ENCODE results near the gene LAD1. TPM values are rescaled to one million over a fixed set of nuclear protein-coding genes. Genes with fewer than 3 reads are reported as not detected.

The LAD1 gene
- total and polyA plus RNA-seq, 2 of the 13 experiments (the other 11 are each of a cell fraction or from before 2014, with no cell fraction given) = 10.8 to 65.6 TPM

DNA sequence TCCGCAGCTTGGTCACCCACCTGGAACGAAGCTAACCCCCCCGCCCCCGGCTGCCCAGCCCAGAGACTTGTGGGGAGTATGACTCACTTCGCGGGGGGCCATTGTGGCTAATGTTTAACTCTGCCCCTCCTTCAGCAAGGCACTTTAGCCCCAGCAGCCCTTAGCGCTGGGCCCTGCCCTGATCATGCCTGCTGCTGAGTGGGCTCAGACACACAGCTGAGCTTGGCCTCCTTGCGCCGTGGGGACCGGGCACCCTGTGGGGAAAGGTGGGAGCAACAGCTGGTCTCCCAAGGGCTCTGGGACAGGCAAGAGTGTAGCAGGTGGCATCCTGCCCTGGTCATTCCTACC lies 6.3 kb upstream of the LAD1 start (continued):
- TF ChIP-seq, protein P1, sequence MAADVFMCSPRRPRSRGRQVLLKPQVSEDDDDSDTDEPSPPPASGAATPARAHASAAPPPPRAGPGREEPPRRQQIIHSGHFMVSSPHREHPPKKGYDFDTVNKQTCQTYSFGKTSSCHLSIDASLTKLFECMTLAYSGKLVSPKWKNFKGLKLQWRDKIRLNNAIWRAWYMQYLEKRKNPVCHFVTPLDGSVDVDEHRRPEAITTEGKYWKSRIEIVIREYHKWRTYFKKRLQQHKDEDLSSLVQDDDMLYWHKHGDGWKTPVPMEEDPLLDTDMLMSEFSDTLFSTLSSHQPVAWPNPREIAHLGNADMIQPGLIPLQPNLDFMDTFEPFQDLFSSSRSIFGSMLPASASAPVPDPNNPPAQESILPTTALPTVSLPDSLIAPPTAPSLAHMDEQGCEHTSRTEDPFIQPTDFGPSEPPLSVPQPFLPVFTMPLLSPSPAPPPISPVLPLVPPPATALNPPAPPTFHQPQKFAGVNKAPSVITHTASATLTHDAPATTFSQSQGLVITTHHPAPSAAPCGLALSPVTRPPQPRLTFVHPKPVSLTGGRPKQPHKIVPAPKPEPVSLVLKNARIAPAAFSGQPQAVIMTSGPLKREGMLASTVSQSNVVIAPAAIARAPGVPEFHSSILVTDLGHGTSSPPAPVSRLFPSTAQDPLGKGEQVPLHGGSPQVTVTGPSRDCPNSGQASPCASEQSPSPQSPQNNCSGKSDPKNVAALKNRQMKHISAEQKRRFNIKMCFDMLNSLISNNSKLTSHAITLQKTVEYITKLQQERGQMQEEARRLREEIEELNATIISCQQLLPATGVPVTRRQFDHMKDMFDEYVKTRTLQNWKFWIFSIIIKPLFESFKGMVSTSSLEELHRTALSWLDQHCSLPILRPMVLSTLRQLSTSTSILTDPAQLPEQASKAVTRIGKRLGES (CRISPR knock-in tag; IDR thresholded peaks at IDR 0.05; ENCODE audit: borderline replicate concordance) = no peak
- 0 out of 2 replicates have a peak, but pooled peaks have one; percentile 37 for TF ChIP-seq NCOA2 (CRISPR knock-in tag; IDR thresholded peaks at IDR 0.05)
- no peak for TF ChIP-seq DNMT3B (CRISPR knock-in tag; conservative IDR thresholded peaks at IDR 0.05)
- TF ChIP-seq ZNF354B (CRISPR knock-in tag; IDR thresholded peaks at IDR 0.05) = no peak
- TF ChIP-seq CC2D1A (CRISPR knock-in tag; IDR thresholded peaks at IDR 0.05) = no peak
- TF ChIP-seq, protein P2, sequence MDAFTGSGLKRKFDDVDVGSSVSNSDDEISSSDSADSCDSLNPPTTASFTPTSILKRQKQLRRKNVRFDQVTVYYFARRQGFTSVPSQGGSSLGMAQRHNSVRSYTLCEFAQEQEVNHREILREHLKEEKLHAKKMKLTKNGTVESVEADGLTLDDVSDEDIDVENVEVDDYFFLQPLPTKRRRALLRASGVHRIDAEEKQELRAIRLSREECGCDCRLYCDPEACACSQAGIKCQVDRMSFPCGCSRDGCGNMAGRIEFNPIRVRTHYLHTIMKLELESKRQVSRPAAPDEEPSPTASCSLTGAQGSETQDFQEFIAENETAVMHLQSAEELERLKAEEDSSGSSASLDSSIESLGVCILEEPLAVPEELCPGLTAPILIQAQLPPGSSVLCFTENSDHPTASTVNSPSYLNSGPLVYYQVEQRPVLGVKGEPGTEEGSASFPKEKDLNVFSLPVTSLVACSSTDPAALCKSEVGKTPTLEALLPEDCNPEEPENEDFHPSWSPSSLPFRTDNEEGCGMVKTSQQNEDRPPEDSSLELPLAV (CRISPR knock-in tag; conservative IDR thresholded peaks at IDR 0.05; ENCODE audit: low read depth) = no peak
- no peak for TF ChIP-seq SMARCC2 (IDR thresholded peaks at IDR 0.05)
- TF ChIP-seq, protein P3, sequence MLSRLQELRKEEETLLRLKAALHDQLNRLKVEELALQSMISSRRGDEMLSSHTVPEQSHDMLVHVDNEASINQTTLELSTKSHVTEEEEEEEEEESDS (CRISPR knock-in tag; IDR thresholded peaks at IDR 0.05; ENCODE audit: borderline replicate concordance) = no peak
- TF ChIP-seq, protein P4, sequence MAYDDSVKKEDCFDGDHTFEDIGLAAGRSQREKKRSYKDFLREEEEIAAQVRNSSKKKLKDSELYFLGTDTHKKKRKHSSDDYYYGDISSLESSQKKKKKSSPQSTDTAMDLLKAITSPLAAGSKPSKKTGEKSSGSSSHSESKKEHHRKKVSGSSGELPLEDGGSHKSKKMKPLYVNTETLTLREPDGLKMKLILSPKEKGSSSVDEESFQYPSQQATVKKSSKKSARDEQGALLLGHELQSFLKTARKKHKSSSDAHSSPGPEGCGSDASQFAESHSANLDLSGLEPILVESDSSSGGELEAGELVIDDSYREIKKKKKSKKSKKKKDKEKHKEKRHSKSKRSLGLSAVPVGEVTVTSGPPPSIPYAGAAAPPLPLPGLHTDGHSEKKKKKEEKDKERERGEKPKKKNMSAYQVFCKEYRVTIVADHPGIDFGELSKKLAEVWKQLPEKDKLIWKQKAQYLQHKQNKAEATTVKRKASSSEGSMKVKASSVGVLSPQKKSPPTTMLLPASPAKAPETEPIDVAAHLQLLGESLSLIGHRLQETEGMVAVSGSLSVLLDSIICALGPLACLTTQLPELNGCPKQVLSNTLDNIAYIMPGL (CRISPR knock-in tag; IDR thresholded peaks at IDR 0.05; ENCODE audit: borderline replicate concordance in 1 of 2, low read depth in 1 of 2) = 0 out of 4 replicates have a peak, but pooled peaks of 1 of the 2 experiments have one; percentile 23
- peak; percentile 62 for TF ChIP-seq PHF21A (CRISPR knock-in tag; IDR thresholded peaks at IDR 0.05)
- TF ChIP-seq, protein P5, sequence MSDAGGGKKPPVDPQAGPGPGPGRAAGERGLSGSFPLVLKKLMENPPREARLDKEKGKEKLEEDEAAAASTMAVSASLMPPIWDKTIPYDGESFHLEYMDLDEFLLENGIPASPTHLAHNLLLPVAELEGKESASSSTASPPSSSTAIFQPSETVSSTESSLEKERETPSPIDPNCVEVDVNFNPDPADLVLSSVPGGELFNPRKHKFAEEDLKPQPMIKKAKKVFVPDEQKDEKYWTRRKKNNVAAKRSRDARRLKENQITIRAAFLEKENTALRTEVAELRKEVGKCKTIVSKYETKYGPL (CRISPR knock-in tag; IDR thresholded peaks at IDR 0.05) = no peak
- TF ChIP-seq, protein P6, sequence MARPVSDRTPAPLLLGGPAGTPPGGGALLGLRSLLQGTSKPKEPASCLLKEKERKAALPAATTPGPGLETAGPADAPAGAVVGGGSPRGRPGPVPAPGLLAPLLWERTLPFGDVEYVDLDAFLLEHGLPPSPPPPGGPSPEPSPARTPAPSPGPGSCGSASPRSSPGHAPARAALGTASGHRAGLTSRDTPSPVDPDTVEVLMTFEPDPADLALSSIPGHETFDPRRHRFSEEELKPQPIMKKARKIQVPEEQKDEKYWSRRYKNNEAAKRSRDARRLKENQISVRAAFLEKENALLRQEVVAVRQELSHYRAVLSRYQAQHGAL (CRISPR knock-in tag; IDR thresholded peaks at IDR 0.05; ENCODE audit: not compliant biosample characterization) = peak; percentile 57
- TF ChIP-seq, protein P7, sequence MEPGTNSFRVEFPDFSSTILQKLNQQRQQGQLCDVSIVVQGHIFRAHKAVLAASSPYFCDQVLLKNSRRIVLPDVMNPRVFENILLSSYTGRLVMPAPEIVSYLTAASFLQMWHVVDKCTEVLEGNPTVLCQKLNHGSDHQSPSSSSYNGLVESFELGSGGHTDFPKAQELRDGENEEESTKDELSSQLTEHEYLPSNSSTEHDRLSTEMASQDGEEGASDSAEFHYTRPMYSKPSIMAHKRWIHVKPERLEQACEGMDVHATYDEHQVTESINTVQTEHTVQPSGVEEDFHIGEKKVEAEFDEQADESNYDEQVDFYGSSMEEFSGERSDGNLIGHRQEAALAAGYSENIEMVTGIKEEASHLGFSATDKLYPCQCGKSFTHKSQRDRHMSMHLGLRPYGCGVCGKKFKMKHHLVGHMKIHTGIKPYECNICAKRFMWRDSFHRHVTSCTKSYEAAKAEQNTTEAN (CRISPR knock-in tag; conservative IDR thresholded peaks at IDR 0.05) = no peak
- TF ChIP-seq, protein P8, sequence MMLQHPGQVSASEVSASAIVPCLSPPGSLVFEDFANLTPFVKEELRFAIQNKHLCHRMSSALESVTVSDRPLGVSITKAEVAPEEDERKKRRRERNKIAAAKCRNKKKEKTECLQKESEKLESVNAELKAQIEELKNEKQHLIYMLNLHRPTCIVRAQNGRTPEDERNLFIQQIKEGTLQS (CRISPR knock-in tag; IDR thresholded peaks at IDR 0.05) = peak; percentile 92
- TF ChIP-seq ZNF543 (CRISPR knock-in tag; IDR thresholded peaks at IDR 0.05) = no peak
- no peak for TF ChIP-seq MATR3 (CRISPR knock-in tag; IDR thresholded peaks at IDR 0.05)
- no peak for TF ChIP-seq MEIS1 (CRISPR knock-in tag; IDR thresholded peaks at IDR 0.05; ENCODE audit: borderline replicate concordance)
- TF ChIP-seq TP53 (CRISPR knock-in tag; conservative IDR thresholded peaks at IDR 0.05) = no peak
- no peak for TF ChIP-seq ZKSCAN8 (CRISPR knock-in tag; IDR thresholded peaks at IDR 0.05; ENCODE audit: borderline replicate concordance)
- TF ChIP-seq, protein P9, sequence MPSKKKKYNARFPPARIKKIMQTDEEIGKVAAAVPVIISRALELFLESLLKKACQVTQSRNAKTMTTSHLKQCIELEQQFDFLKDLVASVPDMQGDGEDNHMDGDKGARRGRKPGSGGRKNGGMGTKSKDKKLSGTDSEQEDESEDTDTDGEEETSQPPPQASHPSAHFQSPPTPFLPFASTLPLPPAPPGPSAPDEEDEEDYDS (CRISPR knock-in tag; IDR thresholded peaks at IDR 0.05) = peak; percentile 76

Data from HepG2 (cell line).